Naive thymus-derived CD4-positive, alpha-beta T cell (primary cell): ENCODE results near the gene RBM15. TPM values are rescaled to one million over a fixed set of nuclear protein-coding genes. Genes with fewer than 3 reads are reported as not detected.

Experiments
- ATAC-seq: fragments of 150-1000 bp; cut with Tn5 transposase; 2 replicates; pipeline ENCODE4 v1.10.0; 2021; ENCODE audit warnings: mild to moderate bottlenecking, moderate library complexity
- CTCF ChIA-PET: fragments of 350-600 bp; sonication (Branson Sonifier 250); formaldehyde crosslinking; loops from one replicate; lab custom pipeline; 2021; ENCODE audit warnings: antibody characterized with exemption; lab: Charles Lee
- POLR2A ChIA-PET: fragments of 350-600 bp; sonication (Branson Sonifier 250); formaldehyde crosslinking; loops from one replicate; lab custom pipeline; 2021; ENCODE audit warnings: antibody characterized with exemption, inconsistent platforms; lab: Charles Lee
- DNase-seq, 9 donors: peaks; one replicate each; pipeline versions ENCODE4 v3.0.0 to v3.0.0-alpha.2; 2020 to 2022; ENCODE audit warnings: mixed read lengths in 1 of 9
- H3K27ac ChIP-seq: one replicate; pipeline ENCODE4 v1.7.0; 2013; ENCODE audit warnings: mild to moderate bottlenecking, low read depth, low read length, moderate library complexity
- H3K27me3 ChIP-seq, 2 donors: one replicate each; pipeline ENCODE4 v1.7.0; 2013; ENCODE audit warnings: low read length in 2 of 2, mild to moderate bottlenecking in 2 of 2, moderate library complexity in 2 of 2; ENCODE audit not compliant: control insufficient read depth in 2 of 2, insufficient read depth in 2 of 2
- H3K36me3 ChIP-seq, 3 experiments: 1 replicate in 2 of 3; 2 replicates in 1 of 3; pipeline ENCODE4 v1.7.0; 2013; ENCODE audit warnings: low read length in 3 of 3, mild to moderate bottlenecking in 3 of 3, moderate library complexity in 1 of 3; ENCODE audit not compliant: insufficient read depth in 3 of 3, control insufficient read depth in 2 of 3
- H3K4me1 ChIP-seq, 2 donors: one replicate each; pipeline ENCODE4 v1.7.0; 2013; ENCODE audit warnings: low read length in 2 of 2, mild to moderate bottlenecking in 2 of 2, moderate library complexity in 1 of 2; ENCODE audit not compliant: control insufficient read depth in 2 of 2, insufficient read depth in 2 of 2
- H3K4me3 ChIP-seq: 2 replicates; pipeline ENCODE4 v1.7.0; 2013; ENCODE audit warnings: mild to moderate bottlenecking, low read length
- H3K9me3 ChIP-seq, 3 experiments: 1 replicate in 2 of 3; 2 replicates in 1 of 3; pipeline ENCODE4 v1.7.0; 2013; ENCODE audit warnings: low read length in 3 of 3; ENCODE audit not compliant: control insufficient read depth in 2 of 3
- H3K27ac Mint-ChIP-seq, 9 donors: one replicate each; pipeline ENCODE4 v1.8.0; 2020 to 2022; ENCODE audit warnings: mixed read lengths in 9 of 9, mild to moderate bottlenecking in 8 of 9, moderate library complexity in 5 of 9, inconsistent platforms in 2 of 9
- H3K27me3 Mint-ChIP-seq, 5 donors: one replicate each; pipeline ENCODE4 v1.8.0; 2021 to 2022; ENCODE audit warnings: mixed read lengths in 5 of 5, mild to moderate bottlenecking in 1 of 5
- H3K36me3 Mint-ChIP-seq, 5 donors: one replicate each; pipeline ENCODE4 v1.8.0; 2020 to 2022; ENCODE audit warnings: mixed read lengths in 5 of 5, mild to moderate bottlenecking in 3 of 5, inconsistent platforms in 1 of 5
- H3K4me1 Mint-ChIP-seq, 7 donors: one replicate each; pipeline ENCODE4 v1.8.0; 2020 to 2022; ENCODE audit warnings: mixed read lengths in 7 of 7, mild to moderate bottlenecking in 3 of 7, inconsistent platforms in 1 of 7
- H3K4me3 Mint-ChIP-seq, 10 donors: one replicate each; pipeline ENCODE4 v1.8.0; 2020 to 2022; ENCODE audit warnings: mild to moderate bottlenecking in 10 of 10, mixed read lengths in 10 of 10, moderate library complexity in 6 of 10, inconsistent platforms in 2 of 10
- H3K9me3 Mint-ChIP-seq, 11 donors: one replicate each; pipeline ENCODE4 v1.8.0; 2020 to 2022; ENCODE audit warnings: mixed read lengths in 11 of 11, mild to moderate bottlenecking in 4 of 11, inconsistent platforms in 1 of 11, moderate library complexity in 1 of 11
- intact Hi-C, 2 donors: fragments of 100-400 bp; cut with micrococcal nuclease; formaldehyde crosslinking; loops; one replicate each; pipeline ENCODE4 v1.15.1; 2023
- polyA plus RNA-seq, 2 donors: library from polyadenylated mRNA; unstranded; fragments of 300-500 nt; fragmentation: Illumina TruSeq; gene quantifications; one replicate each; pipeline ENCODE4 v1.2.3, GENCODE V29; 2021
- total RNA-seq, 6 experiments: library from RNA in 5 of 6; stranded (reverse) in 5 of 6; gene quantifications; 1 replicate in 5 of 6; 2 replicates in 1 of 6; pipeline ENCODE4 v1.2.3 and lab custom pipeline; 2021 to 2026

The RBM15 gene
- total and polyA plus RNA-seq, 7 experiments from 2014 or later: 7.1 to 58.6 (median 45.0) TPM

DNA sequence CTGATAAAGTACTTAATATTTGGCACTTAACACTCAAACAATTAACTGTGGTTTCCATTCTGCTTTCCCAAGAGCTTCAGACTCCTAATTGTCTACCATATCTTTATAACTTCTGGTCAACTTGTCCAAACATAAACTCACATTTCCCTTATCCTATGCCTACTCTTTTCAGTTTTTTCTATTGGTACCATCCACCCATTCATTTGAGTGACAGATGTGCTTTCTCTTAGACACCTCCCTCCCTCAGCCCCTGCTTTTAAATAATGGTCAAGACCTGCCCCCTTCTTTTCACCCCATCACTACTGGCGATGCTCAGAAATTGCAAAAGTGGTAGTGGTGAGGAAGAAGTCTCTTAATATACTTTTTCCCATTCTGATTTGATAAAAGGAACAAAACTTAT is 46.2 kb downstream of the RBM15 start:
- no peaks in the 10 kb centered on the region for H3K27me3 ChIP-seq
- peak overlapping the region in 2 of 9 donors; percentile 42 to 83 for H3K27ac Mint-ChIP-seq
- intact Hi-C loops: no loop called here

GRCh38 chr1:110387048-110387754 is 48.0 kb downstream of the RBM15 start:
- CTCF ChIA-PET: interaction anchor here (0.6 to 1.1 kb wide), 2 partner anchors 39 to 52 kb away, joined by 3 to 4 read pairs; no protein-coding TSS in a partner anchor
- Histone ChIP-seq H3K27me3 (no peaks in the 10 kb centered on the region), H3K9me3 (no peaks in the 10 kb centered on the region), H3K4me3 (no peak overlapping the region), H3K36me3 (no peaks in the 10 kb centered on the region), H3K4me1 (peaks cover 0 to 7% of the 10 kb centered on the region in 2 donors), H3K27ac (no peak overlapping the region)
- Mint-ChIP-seq H3K4me3 (no peak overlapping the region), H3K27ac (no peak overlapping the region), H3K27me3 (no peaks in the 10 kb centered on the region), H3K36me3 (peaks cover 0 to 12% (median 0%) of the 10 kb centered on the region in 5 donors), H3K4me1 (peaks cover 0 to 30% (median 24%) of the 10 kb centered on the region in 7 donors), H3K9me3 (no peaks in the 10 kb centered on the region)
- intact Hi-C loops: no loop called here
- POLR2A ChIA-PET: no interaction called here
- ATAC-seq: no peak
- no peak for DNase-seq

More for the DNA sequence above, 46.2 kb downstream of the RBM15 start:
- H3K36me3 Mint-ChIP-seq: peaks cover 0 to 12% (median 0%) of the 10 kb centered on the region in 5 donors
- peaks cover 0 to 30% (median 24%) of the 10 kb centered on the region in 7 donors for H3K4me1 Mint-ChIP-seq
- H3K9me3 Mint-ChIP-seq: no peaks in the 10 kb centered on the region
- DNase-seq: no peak
- Histone ChIP-seq H3K36me3 (no peaks in the 10 kb centered on the region), H3K27ac (no peak overlapping the region), H3K4me3 (no peak overlapping the region), H3K4me1 (peaks cover 0 to 7% of the 10 kb centered on the region in 2 donors), H3K9me3 (no peaks in the 10 kb centered on the region)
- CTCF ChIA-PET: no interaction called here
- no peaks in the 10 kb centered on the region for H3K27me3 Mint-ChIP-seq
- H3K4me3 Mint-ChIP-seq: no peak overlapping the region
- ATAC-seq: no peak
- POLR2A ChIA-PET: no interaction called here

DNA sequence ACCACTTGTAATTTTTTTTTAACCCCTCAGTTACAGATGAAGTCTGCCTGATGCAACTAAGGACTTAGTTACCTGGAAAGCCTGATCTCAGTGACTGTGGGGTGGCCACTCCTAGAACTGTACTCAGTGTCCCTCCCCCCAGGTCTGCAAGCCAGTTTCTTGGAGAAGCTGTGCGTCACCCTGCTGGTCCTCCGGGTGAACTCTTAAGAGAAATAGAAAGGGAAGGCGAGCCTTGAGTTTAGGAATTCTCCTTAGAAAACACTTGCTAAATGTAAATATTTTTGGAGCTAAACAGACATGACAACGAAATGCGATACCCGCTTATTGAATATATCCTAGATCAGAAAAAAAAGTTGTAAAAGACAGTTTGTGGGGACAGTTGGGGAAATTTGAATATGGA is 50.9 kb downstream of the RBM15 start:
- no peaks in the 10 kb centered on the region for H3K27me3 Mint-ChIP-seq
- intact Hi-C loops: no loop called here
- peaks cover 0 to 9% (median 2%) of the 10 kb centered on the region in 7 donors for H3K4me1 Mint-ChIP-seq
- no peak overlapping the region for H3K4me3 Mint-ChIP-seq
- Histone ChIP-seq H3K4me3 (no peak overlapping the region), H3K36me3 (no peaks in the 10 kb centered on the region), H3K4me1 (no peaks in the 10 kb centered on the region), H3K27me3 (no peaks in the 10 kb centered on the region), H3K27ac (no peak overlapping the region), H3K9me3 (no peaks in the 10 kb centered on the region)
- H3K9me3 Mint-ChIP-seq: no peaks in the 10 kb centered on the region
- CTCF ChIA-PET: no interaction called here
- DNase-seq (no peak), ATAC-seq (no peak)
- H3K36me3 Mint-ChIP-seq: peaks cover 3 to 17% (median 13%) of the 10 kb centered on the region in 5 donors
- H3K27ac Mint-ChIP-seq: peak overlapping the region in 1 of 9 donors; percentile 67
- POLR2A ChIA-PET: interaction anchor here (0.6 kb wide), 1 partner anchor 21 kb away, joined by 5 read pairs; no protein-coding TSS in a partner anchor

- Mint-ChIP-seq H3K4me1 (peaks cover 0 to 4% (median 0%) of the 10 kb centered on the region in 7 donors), H3K4me3 (no peak within 1 kb of the TSS), H3K36me3 (peaks cover 3 to 22% (median 17%) of the 10 kb centered on the region in 5 donors), H3K27ac (peak within 1 kb of the TSS in 3 of 9 donors; percentile 51 to 67 (median 51)), H3K27me3 (no peaks in the 10 kb centered on the region), H3K9me3 (no peaks in the 10 kb centered on the region)
- H3K9me3 ChIP-seq: no peaks in the 10 kb centered on the region
- DNase-seq (no peak), ATAC-seq (no peak)
- intact Hi-C loops: no loop called here
- H3K27me3 ChIP-seq: no peaks in the 10 kb centered on the region
- no peak within 1 kb of the TSS for H3K27ac ChIP-seq
- POLR2A ChIA-PET: interaction anchor here (0.6 kb wide), 1 partner anchor 21 kb away, joined by 5 read pairs; no protein-coding TSS in a partner anchor
- no peaks in the 10 kb centered on the region for H3K4me1 ChIP-seq
- H3K36me3 ChIP-seq: no peaks in the 10 kb centered on the region
- CTCF ChIA-PET: no interaction called here
- no peak within 1 kb of the TSS for H3K4me3 ChIP-seq
Measured at GRCh38 chr1:110390692-110391245, 51.6 kb downstream of the RBM15 start, which contains the start of gene SLC16A4. SLC16A4 (minus strand) TSS chr1:110391026; CDS start chr1:110389323, 1,703 bp downstream.

DNA sequence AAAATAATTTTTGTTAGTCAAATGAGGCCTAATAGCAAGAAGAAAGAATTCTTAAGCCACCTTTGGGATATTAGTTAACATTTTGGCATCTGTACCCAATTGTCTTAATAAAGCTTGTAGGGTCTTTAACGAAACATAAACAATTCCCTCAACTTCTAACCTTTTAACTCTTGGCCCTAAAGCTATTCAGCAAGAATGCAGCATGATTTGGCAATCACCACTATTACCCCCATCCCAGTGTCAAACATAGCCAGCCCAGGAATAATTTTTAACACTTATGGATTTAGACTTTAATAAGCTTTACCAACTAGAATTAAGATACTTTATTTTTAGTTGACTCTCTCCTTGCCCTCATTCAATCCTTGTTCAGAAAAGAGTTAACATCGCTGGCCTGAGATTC is 54.1 kb downstream of the RBM15 start:
- ChIA-PET CTCF (no interaction called here), POLR2A (no interaction called here)
- H3K4me3 Mint-ChIP-seq: no peak overlapping the region
- no peaks in the 10 kb centered on the region for H3K27me3 Mint-ChIP-seq
- no peak for DNase-seq
- H3K4me1 ChIP-seq: no peaks in the 10 kb centered on the region
- H3K36me3 ChIP-seq: no peaks in the 10 kb centered on the region
- intact Hi-C loops: no loop called here
- no peak overlapping the region for H3K4me3 ChIP-seq
- H3K9me3 ChIP-seq: no peaks in the 10 kb centered on the region
- ATAC-seq: no peak
- no peak overlapping the region for H3K27ac Mint-ChIP-seq
- no peaks in the 10 kb centered on the region for H3K9me3 Mint-ChIP-seq
- no peak overlapping the region for H3K27ac ChIP-seq
- H3K27me3 ChIP-seq: no peaks in the 10 kb centered on the region
- H3K36me3 Mint-ChIP-seq: peaks cover 3 to 30% (median 21%) of the 10 kb centered on the region in 5 donors
- peaks cover 0 to 4% (median 0%) of the 10 kb centered on the region in 7 donors for H3K4me1 Mint-ChIP-seq

DNA sequence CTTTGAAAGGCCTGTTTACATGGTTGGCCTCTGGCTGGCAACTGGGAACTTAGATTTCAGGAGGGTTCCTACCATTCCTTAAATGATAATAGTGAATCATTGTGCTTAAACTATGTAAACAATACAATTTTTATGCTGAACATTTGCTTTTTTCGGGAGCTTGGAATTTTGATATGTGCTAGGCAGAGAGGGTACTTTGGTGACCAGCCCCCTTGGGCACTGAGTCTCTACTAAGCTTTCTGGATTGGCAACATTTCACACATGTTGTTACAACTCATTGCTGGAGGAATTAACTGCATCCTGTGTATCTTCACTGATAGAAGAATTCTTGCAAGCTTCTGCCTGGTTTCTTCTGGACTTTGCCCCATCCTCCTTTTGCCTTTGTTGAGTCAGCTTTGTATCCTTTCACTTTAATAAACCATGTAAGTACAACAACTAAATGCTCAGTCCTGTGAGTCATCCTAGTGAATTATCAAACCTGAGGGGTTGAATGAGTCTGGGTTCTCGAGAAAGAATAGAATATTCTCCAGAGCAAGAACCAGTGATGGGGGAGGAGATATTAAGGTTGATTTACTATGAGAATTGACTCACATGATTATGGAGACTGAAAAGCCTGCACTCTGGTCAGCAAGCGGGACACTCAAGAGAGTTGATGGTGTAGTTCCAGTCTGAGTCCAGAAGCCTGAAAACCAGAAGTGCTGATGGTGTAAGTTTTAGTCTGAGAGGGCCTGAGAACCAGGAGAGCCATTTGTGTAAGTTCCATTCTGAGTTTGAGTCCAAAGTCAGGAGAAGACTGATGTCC is 54.7 kb downstream of the RBM15 start:
- Histone ChIP-seq H3K4me3 (no peak overlapping the region), H3K4me1 (no peaks in the 10 kb centered on the region), H3K27ac (no peak overlapping the region), H3K27me3 (no peaks in the 10 kb centered on the region), H3K9me3 (no peaks in the 10 kb centered on the region), H3K36me3 (no peaks in the 10 kb centered on the region)
- H3K27ac Mint-ChIP-seq: no peak overlapping the region
- POLR2A ChIA-PET: no interaction called here
- ATAC-seq (no peak), DNase-seq (no peak)
- intact Hi-C loops: no loop called here
- no peak overlapping the region for H3K4me3 Mint-ChIP-seq
- peaks cover 3 to 32% (median 21%) of the 10 kb centered on the region in 5 donors for H3K36me3 Mint-ChIP-seq
- H3K4me1 Mint-ChIP-seq: peaks cover 0 to 4% (median 0%) of the 10 kb centered on the region in 7 donors
- H3K9me3 Mint-ChIP-seq: no peaks in the 10 kb centered on the region
- CTCF ChIA-PET: no interaction called here
- no peaks in the 10 kb centered on the region for H3K27me3 Mint-ChIP-seq
